ENCODE data around the gene KLHL17.

Gene KLHL17

DNA sequence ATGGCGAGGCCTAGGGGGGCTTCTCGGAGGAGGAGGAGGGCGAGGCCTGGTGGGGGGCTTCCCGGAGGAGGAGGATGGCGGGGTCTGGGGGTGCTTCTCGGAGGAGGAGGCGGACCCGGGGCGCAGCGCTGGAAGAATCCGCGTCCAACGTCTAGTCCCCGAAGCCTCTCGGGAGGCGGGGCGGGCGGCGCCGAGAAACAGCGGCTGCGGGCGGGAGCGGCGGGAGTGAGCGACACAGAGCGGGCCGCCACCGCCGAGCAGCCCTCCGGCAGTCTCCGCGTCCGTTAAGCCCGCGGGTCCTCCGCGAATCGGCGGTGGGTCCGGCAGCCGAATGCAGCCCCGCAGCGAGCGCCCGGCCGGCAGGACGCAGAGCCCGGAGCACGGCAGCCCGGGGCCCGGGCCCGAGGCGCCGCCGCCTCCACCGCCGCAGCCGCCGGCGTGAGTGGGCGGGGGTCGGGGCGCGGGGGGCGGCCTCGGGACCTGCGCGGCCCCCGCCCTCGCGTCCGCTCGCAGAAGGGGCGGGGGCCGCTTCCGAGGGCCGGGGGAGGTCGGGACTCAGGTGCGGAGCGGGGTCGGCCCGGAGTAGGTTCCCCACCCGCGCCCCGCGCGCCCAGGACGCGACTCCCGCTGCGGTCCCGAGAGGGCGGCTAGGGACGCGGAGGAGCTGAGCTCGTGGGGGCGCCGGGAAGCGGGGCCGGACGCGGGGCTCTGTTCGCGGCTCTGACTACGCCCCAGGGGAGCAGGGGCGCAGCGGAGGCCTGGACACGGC is at the start of gene KLHL17:
Gene KLHL17, plus strand, starts transcription at position 222 of the 769 bp plus-strand sequence. Its CDS starts 110 bp downstream, at position 332.
- Histone ChIP-seq H3K27me3 (ENCODE audit: insufficient read depth, low read length) (no peaks in the 10 kb centered on the region), H4K20me1 (ENCODE audit: insufficient read depth, low read length) (no peaks in the 10 kb centered on the region), H3K4me1 (ENCODE audit: insufficient read depth, low read length, severe bottlenecking) (peaks cover 28% of the 10 kb centered on the region), H3K79me2 (ENCODE audit: insufficient read depth, low read length) (peaks cover 12% of the 10 kb centered on the region), H3K9me3 (ENCODE audit: low read length) (no peaks in the 10 kb centered on the region), H3F3A (ENCODE audit: insufficient read depth, low read length) (no peaks in the 10 kb centered on the region), H3K9me2 (ENCODE audit: low read depth, low read length) (no peaks in the 10 kb centered on the region), H3K27ac (ENCODE audit: low read depth, low read length, poor library complexity, severe bottlenecking) (no peak within 1 kb of the TSS), H3K36me3 (ENCODE audit: insufficient read depth, low read length) (peaks cover 16% of the 10 kb centered on the region), H3K4me2 (ENCODE audit: low read length) (peak within 1 kb of the TSS; percentile 76), H2AFZ (ENCODE audit: low read length) (peak within 1 kb of the TSS; percentile 74; the same call in 1 of the 2 replicates), H3K9ac (ENCODE audit: low read length) (peak within 1 kb of the TSS; percentile 71), H3K4me3 (ENCODE audit: low read depth, low read length, poor library complexity, severe bottlenecking) (peak within 1 kb of the TSS; percentile 98)
- TF ChIP-seq EZH2 (IDR thresholded peaks at IDR 0.05; ENCODE audit: borderline replicate concordance, low read length): no peak
- TF ChIP-seq, protein P1, sequence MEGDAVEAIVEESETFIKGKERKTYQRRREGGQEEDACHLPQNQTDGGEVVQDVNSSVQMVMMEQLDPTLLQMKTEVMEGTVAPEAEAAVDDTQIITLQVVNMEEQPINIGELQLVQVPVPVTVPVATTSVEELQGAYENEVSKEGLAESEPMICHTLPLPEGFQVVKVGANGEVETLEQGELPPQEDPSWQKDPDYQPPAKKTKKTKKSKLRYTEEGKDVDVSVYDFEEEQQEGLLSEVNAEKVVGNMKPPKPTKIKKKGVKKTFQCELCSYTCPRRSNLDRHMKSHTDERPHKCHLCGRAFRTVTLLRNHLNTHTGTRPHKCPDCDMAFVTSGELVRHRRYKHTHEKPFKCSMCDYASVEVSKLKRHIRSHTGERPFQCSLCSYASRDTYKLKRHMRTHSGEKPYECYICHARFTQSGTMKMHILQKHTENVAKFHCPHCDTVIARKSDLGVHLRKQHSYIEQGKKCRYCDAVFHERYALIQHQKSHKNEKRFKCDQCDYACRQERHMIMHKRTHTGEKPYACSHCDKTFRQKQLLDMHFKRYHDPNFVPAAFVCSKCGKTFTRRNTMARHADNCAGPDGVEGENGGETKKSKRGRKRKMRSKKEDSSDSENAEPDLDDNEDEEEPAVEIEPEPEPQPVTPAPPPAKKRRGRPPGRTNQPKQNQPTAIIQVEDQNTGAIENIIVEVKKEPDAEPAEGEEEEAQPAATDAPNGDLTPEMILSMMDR (IDR thresholded peaks at IDR 0.05; ENCODE audit: low read length): no peak

DNA sequence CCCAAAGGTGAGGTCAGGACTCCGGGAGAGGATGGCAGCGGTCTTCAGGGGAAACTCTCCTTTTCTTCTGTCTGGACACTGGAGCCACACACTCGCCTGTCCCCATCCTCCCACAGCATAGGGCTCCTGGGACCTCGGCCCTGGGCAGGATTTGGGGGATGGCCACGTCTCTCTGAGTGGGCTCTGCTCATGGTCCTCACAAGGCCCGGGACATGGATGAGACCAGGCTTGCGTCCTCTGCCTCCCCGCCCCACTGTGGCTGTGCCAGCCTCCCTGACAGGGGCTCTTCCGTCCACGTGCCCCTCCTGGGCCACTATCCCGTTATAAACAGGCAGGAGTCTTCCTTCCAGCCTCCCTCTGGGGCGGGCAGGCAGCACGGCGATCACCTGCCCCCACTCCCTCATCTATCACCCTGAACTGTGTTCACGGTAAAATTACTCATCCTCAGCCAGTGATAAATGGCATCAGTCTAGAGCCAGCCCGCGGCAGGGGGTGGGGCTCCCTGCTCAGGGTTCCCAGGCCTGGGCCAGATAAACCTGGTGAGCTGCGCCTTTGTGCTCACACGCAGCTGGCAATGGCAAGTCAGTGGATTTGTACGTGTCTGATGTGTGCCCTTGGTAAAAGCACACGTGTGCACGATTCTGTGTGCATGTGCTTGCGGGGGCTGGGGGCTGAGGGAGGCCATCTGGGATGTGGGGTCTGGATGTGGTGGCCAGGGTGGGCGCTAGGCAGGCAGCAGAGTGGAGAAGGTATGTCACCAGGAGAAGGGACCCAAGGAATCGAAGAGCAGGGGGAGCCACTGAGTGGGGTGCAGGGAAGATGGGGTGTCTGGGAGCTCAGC is 49.3 kb upstream of the KLHL17 start:
- Histone ChIP-seq H2AFZ (ENCODE audit: low read length) (no peak overlapping the region), H3K9me3 (ENCODE audit: low read length) (no peaks in the 10 kb centered on the region), H3F3A (ENCODE audit: insufficient read depth, low read length) (no peaks in the 10 kb centered on the region), H3K27ac (ENCODE audit: low read depth, low read length, poor library complexity, severe bottlenecking) (no peak overlapping the region), H3K9me2 (ENCODE audit: low read depth, low read length) (no peaks in the 10 kb centered on the region), H3K27me3 (ENCODE audit: insufficient read depth, low read length) (no peaks in the 10 kb centered on the region), H4K20me1 (ENCODE audit: insufficient read depth, low read length) (no peaks in the 10 kb centered on the region), H3K4me3 (ENCODE audit: low read depth, low read length, poor library complexity, severe bottlenecking) (no peak overlapping the region), H3K36me3 (ENCODE audit: insufficient read depth, low read length) (no peaks in the 10 kb centered on the region), H3K4me2 (ENCODE audit: low read length) (no peak overlapping the region), H3K79me2 (ENCODE audit: insufficient read depth, low read length) (no peaks in the 10 kb centered on the region), H3K4me1 (ENCODE audit: insufficient read depth, low read length, severe bottlenecking) (no peaks in the 10 kb centered on the region), H3K9ac (ENCODE audit: low read length) (no peak overlapping the region)
- TF ChIP-seq, protein P1 (IDR thresholded peaks at IDR 0.05; ENCODE audit: low read length): no peak
- TF ChIP-seq EZH2 (IDR thresholded peaks at IDR 0.05; ENCODE audit: borderline replicate concordance, low read length): no peak

DNA sequence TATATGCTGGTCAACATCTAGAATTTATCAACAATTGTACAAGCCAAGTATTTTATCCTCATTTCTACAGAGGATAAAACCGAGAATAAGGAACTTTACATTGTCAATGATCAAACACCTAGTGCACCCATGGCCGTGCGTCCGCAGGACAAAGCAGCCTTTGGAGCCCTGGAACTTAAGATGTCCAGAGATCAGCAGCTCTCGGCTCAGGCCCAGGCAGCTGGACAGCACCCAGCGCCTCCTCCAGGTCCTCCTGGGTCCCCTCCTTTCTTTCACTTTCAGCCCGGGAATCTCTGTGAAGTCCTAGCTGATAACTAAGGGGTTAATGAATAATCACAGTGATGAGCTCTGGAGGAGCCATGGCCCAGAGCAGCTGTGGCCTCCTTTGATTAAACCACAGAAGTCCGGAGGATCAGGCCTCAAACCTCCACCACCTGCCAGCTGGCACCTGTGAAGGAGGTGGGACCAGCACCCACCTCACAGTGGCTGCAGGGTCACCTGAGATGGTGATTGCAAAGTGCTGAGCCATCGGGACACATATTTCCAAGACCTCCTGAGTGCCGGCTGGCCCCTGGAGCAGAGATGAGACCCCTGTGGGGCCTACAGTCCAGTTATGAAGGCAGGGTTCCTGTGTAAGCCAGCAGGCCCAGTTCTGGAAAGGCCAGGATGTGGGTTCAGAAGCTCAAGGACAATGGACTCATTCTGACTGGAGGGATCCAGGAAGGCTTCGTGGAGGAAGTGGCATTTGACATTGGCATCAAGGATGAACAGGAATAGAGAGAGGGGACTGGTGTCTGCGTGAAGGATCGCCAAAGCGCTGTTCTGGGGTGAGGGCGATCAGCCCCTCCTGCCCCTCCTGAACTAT is 48.3 kb upstream of the KLHL17 start:
- Histone ChIP-seq H3K79me2 (ENCODE audit: insufficient read depth, low read length) (no peaks in the 10 kb centered on the region), H3K27me3 (ENCODE audit: insufficient read depth, low read length) (peaks cover 3% of the 10 kb centered on the region), H3K4me3 (ENCODE audit: low read depth, low read length, poor library complexity, severe bottlenecking) (no peak overlapping the region), H4K20me1 (ENCODE audit: insufficient read depth, low read length) (no peaks in the 10 kb centered on the region), H3K4me1 (ENCODE audit: insufficient read depth, low read length, severe bottlenecking) (no peaks in the 10 kb centered on the region), H3F3A (ENCODE audit: insufficient read depth, low read length) (no peaks in the 10 kb centered on the region), H3K9me2 (ENCODE audit: low read depth, low read length) (no peaks in the 10 kb centered on the region), H3K9me3 (ENCODE audit: low read length) (no peaks in the 10 kb centered on the region), H3K27ac (ENCODE audit: low read depth, low read length, poor library complexity, severe bottlenecking) (no peak overlapping the region), H2AFZ (ENCODE audit: low read length) (no peak overlapping the region), H3K4me2 (ENCODE audit: low read length) (no peak overlapping the region), H3K36me3 (ENCODE audit: insufficient read depth, low read length) (no peaks in the 10 kb centered on the region), H3K9ac (ENCODE audit: low read length) (no peak overlapping the region)
- TF ChIP-seq, protein P1 (IDR thresholded peaks at IDR 0.05; ENCODE audit: low read length): no peak
- TF ChIP-seq EZH2 (IDR thresholded peaks at IDR 0.05; ENCODE audit: borderline replicate concordance, low read length): no peak
